ENCODE measurements around the gene ACTN3.
"Not testable (repeated sequence)": the region's sequence is repeated elsewhere in the genome, so short reads cannot be mapped to it uniquely, and the experiment has no call there.

ACTN3 gene

GRCh38 chr11:66603072-66603471 lies 56.4 kb downstream of the ACTN3 start:
- no peak for DNase-seq

GRCh38 chr11:66604155-66604554 lies 57.5 kb downstream of the ACTN3 start:
- DNase-seq, result no peak

GRCh38 chr11:66606608-66607007 lies 59.9 kb downstream of the ACTN3 start:
- DNase-seq, result not testable (repeated sequence)

- DNase-seq, result no peak
These were observed 60.6 kb downstream of the ACTN3 start for GRCh38 chr11:66607126-66607834.

GRCh38 chr11:66609721-66610617 lies 63.3 kb downstream of the ACTN3 start:
- no peak for DNase-seq

GRCh38 chr11:66612458-66612857 lies 65.8 kb downstream of the ACTN3 start:
- DNase-seq, result no peak
